Activated gamma-delta T cell treated with anti-CD3 and anti-CD28 coated beads, Interleukin-2, amount 50 U/mL, for 16 hours (primary cell): ENCODE measurements around the gene SARS2.
A peak's percentile ranks its signal among the peaks of the same experiment; 100 is the strongest.
"Not testable (repeated sequence)": the region's sequence is repeated elsewhere in the genome, so short reads cannot be mapped to it uniquely, and the experiment has no call there.

Experiments used
- DNase-seq: peaks from one replicate; pipeline ENCODE4 v3.0.0-alpha.2; 2020; ENCODE audit warnings: low read depth

Gene SARS2

DNA sequence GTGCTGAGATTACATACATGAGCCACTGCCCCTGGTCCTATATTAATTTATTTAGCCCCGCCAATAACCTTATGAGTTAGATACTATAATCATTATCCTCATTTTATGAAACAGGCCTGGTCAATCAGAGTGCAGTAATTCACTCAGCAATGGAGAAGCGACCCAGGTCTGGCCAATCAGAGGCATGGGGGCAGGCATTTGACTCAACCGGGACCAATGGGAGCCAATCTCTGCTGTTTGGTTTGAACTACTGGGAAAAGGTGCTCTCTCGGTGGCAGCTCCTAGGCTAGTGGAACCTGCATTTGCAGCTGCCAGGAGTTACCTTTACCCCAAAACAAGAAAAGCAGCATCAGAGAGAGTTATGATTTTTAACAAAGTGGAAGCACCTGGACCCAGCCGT, 37.7 kb downstream of the SARS2 start:
- no peak for DNase-seq

- no peak for DNase-seq
These were observed 38.8 kb downstream of the SARS2 start for GRCh38 chr19:38891771-38892170.

GRCh38 chr19:38890686-38891085, 39.9 kb downstream of the SARS2 start:
- no peak for DNase-seq

- no peak for DNase-seq
These were observed 40.8 kb downstream of the SARS2 start for GRCh38 chr19:38889803-38890202.

DNA sequence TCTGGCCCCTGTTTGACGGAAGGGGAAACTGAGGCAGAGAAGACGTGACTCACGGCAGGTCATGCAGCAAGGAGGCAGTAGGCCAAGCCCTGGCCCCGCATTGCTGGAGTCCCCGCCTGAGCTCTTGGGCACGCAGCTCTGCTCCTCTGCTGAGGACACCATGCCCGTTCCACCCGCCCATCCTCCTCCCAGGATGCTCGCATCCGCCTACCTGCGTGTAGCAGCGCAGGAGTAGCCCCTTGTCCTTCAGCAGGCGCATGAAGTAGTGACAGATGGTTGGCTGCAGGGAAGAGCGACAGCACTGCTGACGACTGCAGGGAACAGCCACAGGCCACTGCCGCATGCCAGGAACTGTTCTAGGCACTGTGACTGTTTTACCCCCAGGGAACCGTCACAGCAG, 41.7 kb downstream of the SARS2 start:
- DNase-seq = no peak

GRCh38 chr19:38884691-38885090, 45.9 kb downstream of the SARS2 start:
- DNase-seq = not testable (repeated sequence)

DNA sequence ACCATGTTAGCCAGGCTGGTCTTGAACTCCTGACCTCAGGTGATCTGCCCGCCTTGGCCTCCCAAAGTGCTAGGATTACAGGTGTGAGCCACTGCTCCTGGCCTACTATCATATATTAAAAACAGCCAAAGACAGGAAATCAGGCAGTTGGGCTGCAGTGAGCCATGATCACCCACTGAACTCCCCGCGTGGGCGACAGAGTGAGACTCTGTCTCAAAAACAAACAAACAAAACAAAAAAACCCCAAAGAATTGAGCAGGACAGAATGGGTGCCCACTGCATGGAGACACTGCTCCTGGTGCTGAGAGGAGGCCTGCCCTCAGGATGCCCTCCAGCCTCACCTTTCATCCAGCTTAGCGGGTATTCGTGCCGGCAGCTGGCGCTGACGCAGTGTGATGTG, 47.3 kb downstream of the SARS2 start:
- DNase-seq = no peak

GRCh38 chr19:38880882-38881609, 49.5 kb downstream of the SARS2 start:
- no peak for DNase-seq

GRCh38 chr19:38880076-38880881, 50.3 kb downstream of the SARS2 start:
- no peak for DNase-seq

DNA sequence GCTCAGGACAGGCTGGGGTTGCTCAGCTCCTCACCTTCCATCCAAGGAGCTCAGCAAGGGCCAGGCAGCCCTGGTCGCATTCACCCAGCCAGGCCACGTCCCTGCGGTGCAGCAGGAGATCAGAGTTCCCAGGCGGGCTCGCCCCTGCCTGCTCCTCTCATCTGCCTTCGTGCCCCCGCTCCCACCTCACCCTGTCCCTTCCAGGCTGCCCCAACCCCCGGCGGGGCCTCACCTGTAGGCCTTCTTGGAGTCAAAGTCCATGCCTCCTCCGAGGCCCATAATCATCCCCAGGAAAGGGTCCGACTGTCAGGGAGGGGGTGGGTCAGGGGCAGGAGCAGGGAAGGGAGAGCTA, 51.2 kb downstream of the SARS2 start:
- no peak for DNase-seq

DNA sequence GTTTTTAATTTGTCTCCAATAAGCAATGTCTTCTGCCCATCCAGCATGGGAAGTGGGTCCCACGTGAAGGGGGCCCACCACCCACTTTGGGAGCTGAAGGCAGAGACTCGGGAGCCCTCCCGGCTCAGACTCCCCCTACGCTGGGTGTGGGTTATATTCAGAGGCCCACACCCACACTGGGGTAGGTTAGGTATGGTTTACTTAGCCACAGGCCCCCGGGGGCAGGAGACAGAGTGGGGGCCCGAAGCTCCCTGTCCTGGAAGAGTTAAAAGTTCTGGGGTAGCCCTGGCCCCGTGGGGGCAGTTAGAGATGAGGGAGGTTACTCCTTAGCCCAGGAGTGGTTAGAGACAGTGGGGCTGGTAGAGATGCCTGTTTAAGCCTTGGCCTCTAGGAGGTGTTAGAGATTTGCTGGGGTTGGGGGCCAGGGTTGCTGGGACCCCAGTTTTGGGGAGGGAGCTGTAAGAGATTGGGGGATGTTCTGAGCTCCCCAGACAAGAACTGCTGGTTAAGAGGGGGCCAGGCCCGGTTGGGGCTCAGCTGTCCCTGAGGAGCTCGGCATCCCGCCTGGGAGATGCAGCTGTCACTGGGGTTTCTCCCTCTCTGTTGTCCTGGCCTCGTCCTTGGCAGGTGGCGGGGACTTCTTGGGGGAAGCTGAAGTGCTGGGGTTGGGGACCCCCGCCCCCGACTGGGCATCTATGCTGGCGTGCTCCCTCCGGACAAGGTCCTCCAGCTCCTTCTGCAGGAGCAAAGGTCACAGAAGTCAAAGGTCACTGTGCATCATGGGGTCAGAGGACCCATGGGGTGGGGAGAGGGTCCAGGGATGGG, 51.8 kb downstream of the SARS2 start:
- no peak for DNase-seq

DNA sequence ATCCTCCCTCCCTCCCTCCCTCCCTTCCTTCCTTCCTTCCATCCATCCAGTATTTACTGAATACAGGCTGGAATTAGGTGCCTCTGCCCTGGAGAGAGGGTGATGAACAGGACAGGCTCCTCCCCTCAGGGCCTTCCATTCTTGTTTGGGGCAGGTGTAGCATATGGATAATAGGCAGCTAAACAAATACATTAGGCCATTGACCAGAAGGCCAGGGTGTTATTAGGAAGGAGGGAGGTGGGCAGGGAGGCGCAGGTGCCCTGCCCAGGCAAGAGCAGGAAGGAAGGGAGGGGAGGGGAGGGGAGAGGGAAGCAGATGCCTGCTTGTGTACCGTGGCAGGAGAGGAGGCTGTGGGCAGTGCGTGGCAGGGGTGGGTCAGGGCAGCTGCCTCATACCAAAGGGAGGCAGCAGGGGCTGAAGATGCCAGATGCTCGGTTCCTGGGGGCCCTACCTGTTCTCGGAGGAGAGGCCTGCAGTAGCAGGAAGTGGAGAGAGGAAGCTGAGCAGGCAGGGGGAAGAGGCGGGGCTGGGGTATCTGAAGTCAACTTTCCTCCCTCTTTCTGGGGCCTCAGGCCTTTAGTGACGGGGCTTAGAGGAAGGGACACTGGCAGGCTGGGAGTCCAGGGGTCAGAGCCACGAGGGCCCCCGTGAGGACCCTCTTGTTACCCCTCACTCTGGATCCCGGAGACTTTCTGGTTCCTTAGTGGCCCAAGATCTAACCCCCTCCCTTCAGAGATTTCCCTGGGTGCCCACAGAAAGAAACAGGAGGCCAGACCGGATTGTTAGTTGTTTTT, 52.6 kb downstream of the SARS2 start, which contains the start of gene RINL:
RINL (minus strand) TSS at position 495 of the 794 bp plus-strand sequence. CDS start 1,533 bp downstream, outside the sequence.
- DNase-seq = peak; percentile 65

GRCh38 chr19:38875656-38876395, 54.7 kb downstream of the SARS2 start:
- no peak for DNase-seq

DNA sequence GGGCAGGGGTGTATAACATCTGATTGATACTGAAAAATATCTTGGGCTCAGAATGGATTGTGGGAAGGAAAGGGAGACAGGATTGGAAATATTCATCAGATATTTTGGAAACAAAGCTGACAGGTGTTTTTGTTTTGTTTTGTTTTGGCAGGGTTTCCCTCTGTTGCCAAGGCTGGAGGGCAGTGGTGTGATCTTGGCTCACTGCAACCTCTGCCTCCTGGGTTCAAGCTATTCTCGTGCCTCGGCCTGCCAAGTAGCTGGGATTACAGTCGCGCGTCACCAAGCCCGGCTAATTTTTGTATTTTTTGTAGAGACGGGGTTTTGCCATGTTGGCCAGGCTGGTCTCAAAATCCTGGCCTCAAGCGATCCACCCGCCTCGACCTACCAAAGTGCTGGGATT, 57.2 kb downstream of the SARS2 start:
- not testable (repeated sequence) for DNase-seq

GRCh38 chr19:38870612-38871011, 60.0 kb downstream of the SARS2 start:
- DNase-seq = no peak

GRCh38 chr19:38869836-38870607, 60.5 kb downstream of the SARS2 start:
- peak; percentile 87 for DNase-seq

GRCh38 chr19:38869160-38869835, 61.3 kb downstream of the SARS2 start:
- no peak for DNase-seq

- no peak for DNase-seq
These were observed 62.0 kb downstream of the SARS2 start for GRCh38 chr19:38868551-38868950.

DNA sequence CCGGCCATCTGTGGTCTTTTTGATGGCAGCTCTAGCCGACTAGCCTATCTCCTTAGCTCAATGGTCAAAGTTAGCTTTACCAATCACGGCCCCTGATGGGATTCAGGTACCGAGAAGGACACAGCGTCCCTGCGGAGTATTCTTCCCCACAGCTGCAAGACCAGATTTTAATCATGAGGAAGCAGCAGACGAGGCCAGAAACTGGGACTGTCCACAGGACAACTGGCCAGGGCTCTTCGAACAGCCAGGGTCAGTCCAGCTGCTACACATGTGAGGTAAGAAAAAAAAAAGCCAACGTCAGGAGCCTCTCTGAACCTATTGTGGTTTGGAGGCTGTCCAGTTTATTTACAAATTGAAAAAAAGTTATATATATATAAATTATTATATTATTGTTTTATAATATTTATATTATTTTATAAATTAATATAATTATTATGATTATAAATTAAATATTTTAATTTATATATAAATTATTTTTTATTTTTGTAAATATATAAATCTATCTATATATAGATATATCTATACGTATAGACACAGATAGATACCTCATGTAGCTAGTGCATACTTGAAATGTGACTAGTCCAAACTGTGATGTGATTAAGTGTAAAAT, 63.3 kb downstream of the SARS2 start:
- DNase-seq = no peak
